ENCODE data around the gene SLC25A34.

SLC25A34 gene

GRCh38 chr1:15788624-15789301 lies 52.7 kb downstream of the SLC25A34 start:
- no peak for DNase-seq

Measured in stimulated activated naive CD4-positive, alpha-beta T cell treated with Interleukin-2 at 50 U/mL for 16 hours (primary cell).